ENCODE data around the gene AGO1.

DNA sequence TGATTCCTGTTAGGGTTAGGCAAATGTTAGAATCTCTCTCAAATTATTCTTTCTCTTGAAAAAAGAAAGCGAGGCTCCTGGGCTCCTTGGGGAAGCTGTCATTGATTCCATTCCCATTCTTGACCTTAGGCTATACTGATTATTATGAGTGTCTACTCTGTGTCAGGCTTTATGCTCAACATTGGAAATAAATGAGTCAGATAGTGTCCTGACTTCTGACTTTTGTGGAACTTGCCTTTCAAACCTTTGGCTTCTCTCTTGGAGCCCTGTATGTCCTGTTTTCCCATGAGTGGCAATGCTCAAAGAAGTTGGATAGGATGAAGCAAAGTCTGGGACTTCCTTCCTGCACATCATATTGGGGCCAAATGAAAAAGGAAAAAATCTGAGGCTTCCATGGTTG is 11.6 kb downstream of the AGO1 start:
- TF ChIP-seq, protein P1, sequence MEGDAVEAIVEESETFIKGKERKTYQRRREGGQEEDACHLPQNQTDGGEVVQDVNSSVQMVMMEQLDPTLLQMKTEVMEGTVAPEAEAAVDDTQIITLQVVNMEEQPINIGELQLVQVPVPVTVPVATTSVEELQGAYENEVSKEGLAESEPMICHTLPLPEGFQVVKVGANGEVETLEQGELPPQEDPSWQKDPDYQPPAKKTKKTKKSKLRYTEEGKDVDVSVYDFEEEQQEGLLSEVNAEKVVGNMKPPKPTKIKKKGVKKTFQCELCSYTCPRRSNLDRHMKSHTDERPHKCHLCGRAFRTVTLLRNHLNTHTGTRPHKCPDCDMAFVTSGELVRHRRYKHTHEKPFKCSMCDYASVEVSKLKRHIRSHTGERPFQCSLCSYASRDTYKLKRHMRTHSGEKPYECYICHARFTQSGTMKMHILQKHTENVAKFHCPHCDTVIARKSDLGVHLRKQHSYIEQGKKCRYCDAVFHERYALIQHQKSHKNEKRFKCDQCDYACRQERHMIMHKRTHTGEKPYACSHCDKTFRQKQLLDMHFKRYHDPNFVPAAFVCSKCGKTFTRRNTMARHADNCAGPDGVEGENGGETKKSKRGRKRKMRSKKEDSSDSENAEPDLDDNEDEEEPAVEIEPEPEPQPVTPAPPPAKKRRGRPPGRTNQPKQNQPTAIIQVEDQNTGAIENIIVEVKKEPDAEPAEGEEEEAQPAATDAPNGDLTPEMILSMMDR (IDR thresholded peaks at IDR 0.05 in 8 of 11, conservative IDR thresholded peaks at IDR 0.05 in 3 of 11), result no peak
- no peak for TF ChIP-seq POLR2AphosphoS5 (IDR thresholded peaks at IDR 0.05)
